HEK293 (cell line): ENCODE data around the gene CASKIN2.

Experiments used
- HOXD13 ChIP-seq: sonication (generic); formaldehyde crosslinking; IDR thresholded peaks from 2 replicates; pipeline ENCODE4 v1.8.0; 2022; ENCODE audit warnings: missing genetic modification reagents, borderline replicate concordance
- KLF7 ChIP-seq: fragments of 450-650 bp; formaldehyde crosslinking; IDR thresholded peaks from 2 replicates; pipeline ENCODE4 v1.5.1; 2016; ENCODE audit warnings: missing biosample characterization, missing genetic modification characterization, borderline replicate concordance
- REPIN1 ChIP-seq: fragments of 450-650 bp; formaldehyde crosslinking; IDR thresholded peaks from 2 replicates; pipeline ENCODE4 v1.5.1; 2017; ENCODE audit warnings: missing biosample characterization, missing genetic modification characterization, low read depth
- SP7 ChIP-seq: fragments of 450-650 bp; formaldehyde crosslinking; IDR thresholded peaks from 2 replicates; pipeline ENCODE4 v1.5.1; 2016; ENCODE audit warnings: missing biosample characterization, missing genetic modification characterization
- TCF7L2 ChIP-seq: IDR thresholded peaks from 2 replicates; pipeline ENCODE4 v1.6.1; 2011; ENCODE audit warnings: low read depth, mild to moderate bottlenecking, inconsistent platforms, low read length, moderate library complexity, borderline replicate concordance
- ZNF514 ChIP-seq: fragments of 450-650 bp; formaldehyde crosslinking; IDR thresholded peaks from 2 replicates; pipeline ENCODE4 v1.5.1; 2016; ENCODE audit warnings: missing biosample characterization, missing genetic modification characterization
- ZNF76 ChIP-seq: fragments of 450-650 bp; formaldehyde crosslinking; IDR thresholded peaks from 2 replicates; pipeline ENCODE4; 2016; ENCODE audit warnings: low read depth, missing biosample characterization, missing genetic modification characterization, borderline replicate concordance
- ZNF768 ChIP-seq: fragments of 450-650 bp; formaldehyde crosslinking; IDR thresholded peaks from 2 replicates; pipeline ENCODE4 v1.5.1; 2018; ENCODE audit warnings: missing biosample characterization, mild to moderate bottlenecking, missing genetic modification characterization
- TF ChIP-seq, protein P1 (sequence below): fragments of 450-650 bp; formaldehyde crosslinking; IDR thresholded peaks from 2 replicates; pipeline ENCODE4 v1.5.1; 2016; ENCODE audit warnings: missing biosample characterization, missing genetic modification characterization
- TF ChIP-seq, protein P2 (sequence below): fragments of 450-650 bp; formaldehyde crosslinking; IDR thresholded peaks from 2 replicates; pipeline ENCODE4 v1.5.1; 2016; ENCODE audit warnings: missing biosample characterization, missing genetic modification characterization, low read depth
- TF ChIP-seq, protein P3 (sequence below): fragments of 450-650 bp; formaldehyde crosslinking; IDR thresholded peaks from 2 replicates; pipeline ENCODE4 v1.5.1; 2016; ENCODE audit warnings: missing biosample characterization, missing genetic modification characterization
- TF ChIP-seq, protein P4 (sequence below): fragments of 450-650 bp; formaldehyde crosslinking; IDR thresholded peaks from 2 replicates; pipeline ENCODE4 v1.5.1; 2017; ENCODE audit warnings: missing biosample characterization, missing genetic modification characterization

DNA sequence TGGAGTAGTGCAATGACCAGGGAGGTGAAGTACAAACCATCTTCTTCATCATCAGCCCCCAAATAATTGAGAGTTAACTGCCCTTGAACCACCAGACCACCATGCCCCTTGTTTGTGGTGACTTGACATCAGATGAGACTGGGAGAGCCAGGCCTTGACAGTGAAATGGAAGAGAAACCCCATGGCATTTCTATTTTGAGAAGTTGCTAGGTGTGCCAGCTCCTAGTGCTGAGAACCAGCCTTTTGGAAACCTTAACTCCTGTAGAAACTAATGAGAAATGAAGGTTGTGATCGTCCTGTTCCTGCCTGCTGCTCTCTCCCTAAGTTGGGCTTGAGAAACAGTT is 56.1 kb downstream of the CASKIN2 start:
- no peak for TF ChIP-seq ZNF514 (tag by site-specific recombination)
- TF ChIP-seq, protein P1, sequence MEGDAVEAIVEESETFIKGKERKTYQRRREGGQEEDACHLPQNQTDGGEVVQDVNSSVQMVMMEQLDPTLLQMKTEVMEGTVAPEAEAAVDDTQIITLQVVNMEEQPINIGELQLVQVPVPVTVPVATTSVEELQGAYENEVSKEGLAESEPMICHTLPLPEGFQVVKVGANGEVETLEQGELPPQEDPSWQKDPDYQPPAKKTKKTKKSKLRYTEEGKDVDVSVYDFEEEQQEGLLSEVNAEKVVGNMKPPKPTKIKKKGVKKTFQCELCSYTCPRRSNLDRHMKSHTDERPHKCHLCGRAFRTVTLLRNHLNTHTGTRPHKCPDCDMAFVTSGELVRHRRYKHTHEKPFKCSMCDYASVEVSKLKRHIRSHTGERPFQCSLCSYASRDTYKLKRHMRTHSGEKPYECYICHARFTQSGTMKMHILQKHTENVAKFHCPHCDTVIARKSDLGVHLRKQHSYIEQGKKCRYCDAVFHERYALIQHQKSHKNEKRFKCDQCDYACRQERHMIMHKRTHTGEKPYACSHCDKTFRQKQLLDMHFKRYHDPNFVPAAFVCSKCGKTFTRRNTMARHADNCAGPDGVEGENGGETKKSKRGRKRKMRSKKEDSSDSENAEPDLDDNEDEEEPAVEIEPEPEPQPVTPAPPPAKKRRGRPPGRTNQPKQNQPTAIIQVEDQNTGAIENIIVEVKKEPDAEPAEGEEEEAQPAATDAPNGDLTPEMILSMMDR, result no peak
- no peak for TF ChIP-seq ZNF76 (tag by site-specific recombination)
- TF ChIP-seq, protein P2, sequence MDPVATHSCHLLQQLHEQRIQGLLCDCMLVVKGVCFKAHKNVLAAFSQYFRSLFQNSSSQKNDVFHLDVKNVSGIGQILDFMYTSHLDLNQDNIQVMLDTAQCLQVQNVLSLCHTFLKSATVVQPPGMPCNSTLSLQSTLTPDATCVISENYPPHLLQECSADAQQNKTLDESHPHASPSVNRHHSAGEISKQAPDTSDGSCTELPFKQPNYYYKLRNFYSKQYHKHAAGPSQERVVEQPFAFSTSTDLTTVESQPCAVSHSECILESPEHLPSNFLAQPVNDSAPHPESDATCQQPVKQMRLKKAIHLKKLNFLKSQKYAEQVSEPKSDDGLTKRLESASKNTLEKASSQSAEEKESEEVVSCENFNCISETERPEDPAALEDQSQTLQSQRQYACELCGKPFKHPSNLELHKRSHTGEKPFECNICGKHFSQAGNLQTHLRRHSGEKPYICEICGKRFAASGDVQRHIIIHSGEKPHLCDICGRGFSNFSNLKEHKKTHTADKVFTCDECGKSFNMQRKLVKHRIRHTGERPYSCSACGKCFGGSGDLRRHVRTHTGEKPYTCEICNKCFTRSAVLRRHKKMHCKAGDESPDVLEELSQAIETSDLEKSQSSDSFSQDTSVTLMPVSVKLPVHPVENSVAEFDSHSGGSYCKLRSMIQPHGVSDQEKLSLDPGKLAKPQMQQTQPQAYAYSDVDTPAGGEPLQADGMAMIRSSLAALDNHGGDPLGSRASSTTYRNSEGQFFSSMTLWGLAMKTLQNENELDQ, result no peak
- no peak for TF ChIP-seq ZNF768 (tag by site-specific recombination)
- no peak for TF ChIP-seq HOXD13 (CRISPR knock-in tag)
- TF ChIP-seq SP7 (tag by site-specific recombination), result no peak
- TF ChIP-seq, protein P3, sequence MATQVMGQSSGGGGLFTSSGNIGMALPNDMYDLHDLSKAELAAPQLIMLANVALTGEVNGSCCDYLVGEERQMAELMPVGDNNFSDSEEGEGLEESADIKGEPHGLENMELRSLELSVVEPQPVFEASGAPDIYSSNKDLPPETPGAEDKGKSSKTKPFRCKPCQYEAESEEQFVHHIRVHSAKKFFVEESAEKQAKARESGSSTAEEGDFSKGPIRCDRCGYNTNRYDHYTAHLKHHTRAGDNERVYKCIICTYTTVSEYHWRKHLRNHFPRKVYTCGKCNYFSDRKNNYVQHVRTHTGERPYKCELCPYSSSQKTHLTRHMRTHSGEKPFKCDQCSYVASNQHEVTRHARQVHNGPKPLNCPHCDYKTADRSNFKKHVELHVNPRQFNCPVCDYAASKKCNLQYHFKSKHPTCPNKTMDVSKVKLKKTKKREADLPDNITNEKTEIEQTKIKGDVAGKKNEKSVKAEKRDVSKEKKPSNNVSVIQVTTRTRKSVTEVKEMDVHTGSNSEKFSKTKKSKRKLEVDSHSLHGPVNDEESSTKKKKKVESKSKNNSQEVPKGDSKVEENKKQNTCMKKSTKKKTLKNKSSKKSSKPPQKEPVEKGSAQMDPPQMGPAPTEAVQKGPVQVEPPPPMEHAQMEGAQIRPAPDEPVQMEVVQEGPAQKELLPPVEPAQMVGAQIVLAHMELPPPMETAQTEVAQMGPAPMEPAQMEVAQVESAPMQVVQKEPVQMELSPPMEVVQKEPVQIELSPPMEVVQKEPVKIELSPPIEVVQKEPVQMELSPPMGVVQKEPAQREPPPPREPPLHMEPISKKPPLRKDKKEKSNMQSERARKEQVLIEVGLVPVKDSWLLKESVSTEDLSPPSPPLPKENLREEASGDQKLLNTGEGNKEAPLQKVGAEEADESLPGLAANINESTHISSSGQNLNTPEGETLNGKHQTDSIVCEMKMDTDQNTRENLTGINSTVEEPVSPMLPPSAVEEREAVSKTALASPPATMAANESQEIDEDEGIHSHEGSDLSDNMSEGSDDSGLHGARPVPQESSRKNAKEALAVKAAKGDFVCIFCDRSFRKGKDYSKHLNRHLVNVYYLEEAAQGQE (tag by site-specific recombination), result no peak
- no peak for TF ChIP-seq REPIN1 (tag by site-specific recombination)
- TF ChIP-seq, protein P4, sequence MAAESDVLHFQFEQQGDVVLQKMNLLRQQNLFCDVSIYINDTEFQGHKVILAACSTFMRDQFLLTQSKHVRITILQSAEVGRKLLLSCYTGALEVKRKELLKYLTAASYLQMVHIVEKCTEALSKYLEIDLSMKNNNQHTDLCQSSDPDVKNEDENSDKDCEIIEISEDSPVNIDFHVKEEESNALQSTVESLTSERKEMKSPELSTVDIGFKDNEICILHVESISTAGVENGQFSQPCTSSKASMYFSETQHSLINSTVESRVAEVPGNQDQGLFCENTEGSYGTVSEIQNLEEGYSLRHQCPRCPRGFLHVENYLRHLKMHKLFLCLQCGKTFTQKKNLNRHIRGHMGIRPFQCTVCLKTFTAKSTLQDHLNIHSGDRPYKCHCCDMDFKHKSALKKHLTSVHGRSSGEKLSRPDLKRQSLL (tag by site-specific recombination), result no peak
- no peak for TF ChIP-seq TCF7L2
- no peak for TF ChIP-seq KLF7
